ENCODE measurements around the gene SLX9. TPM values are rescaled to one million over a fixed set of nuclear protein-coding genes. Genes with fewer than 3 reads are reported as not detected.

The SLX9 gene
- polyA plus RNA-seq, 1 donor from 2014 or later: 15.4 TPM

DNA sequence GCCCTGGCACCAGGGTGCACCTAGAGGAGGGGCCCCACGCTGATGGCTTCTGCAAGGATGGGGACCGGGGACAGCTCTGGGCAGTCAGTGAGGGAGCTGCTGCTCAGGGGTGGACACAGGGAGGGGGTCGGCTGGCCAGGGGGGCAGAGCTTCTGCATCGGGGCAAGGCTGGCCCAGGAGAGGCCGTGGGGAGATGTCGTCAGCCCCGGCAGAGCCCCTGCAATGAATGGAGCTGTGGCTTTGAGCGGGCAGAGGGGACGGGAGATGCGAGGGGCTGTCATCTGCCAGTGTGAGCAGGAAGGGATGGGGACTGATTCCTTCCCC is 31.8 kb downstream of the SLX9 start:
- no peaks in the 10 kb centered on the region for H3K9me2 ChIP-seq (ENCODE audit: insufficient read depth, low read length)
- no peaks in the 10 kb centered on the region for H4K20me1 ChIP-seq (ENCODE audit: insufficient read depth)
- no peak overlapping the region for H3K4me2 ChIP-seq (ENCODE audit: low read length)
- H3K79me2 ChIP-seq (replicated peaks; ENCODE audit: insufficient read depth, low read length): no peaks in the 10 kb centered on the region
- no peak overlapping the region for H3K4me3 ChIP-seq (ENCODE audit: low read length)
- H3K27me3 ChIP-seq (ENCODE audit: insufficient read depth, low read depth, low read length): no peaks in the 10 kb centered on the region
- no peaks in the 10 kb centered on the region for H3K9me3 ChIP-seq (ENCODE audit: low read length)
- no peak for TF ChIP-seq TAF1 (IDR thresholded peaks at IDR 0.05; ENCODE audit: low read depth)
- no peaks in the 10 kb centered on the region for H3F3A ChIP-seq (ENCODE audit: insufficient read depth, low read length, poor library complexity, severe bottlenecking)
- no peak overlapping the region for H2AFZ ChIP-seq (ENCODE audit: low read depth, low read length)
- no peak overlapping the region for H3K27ac ChIP-seq (ENCODE audit: low read length)
- H3K9ac ChIP-seq (ENCODE audit: low read length): no peak overlapping the region
- no peaks in the 10 kb centered on the region for H3K36me3 ChIP-seq (ENCODE audit: insufficient read depth, low read length)

DNA sequence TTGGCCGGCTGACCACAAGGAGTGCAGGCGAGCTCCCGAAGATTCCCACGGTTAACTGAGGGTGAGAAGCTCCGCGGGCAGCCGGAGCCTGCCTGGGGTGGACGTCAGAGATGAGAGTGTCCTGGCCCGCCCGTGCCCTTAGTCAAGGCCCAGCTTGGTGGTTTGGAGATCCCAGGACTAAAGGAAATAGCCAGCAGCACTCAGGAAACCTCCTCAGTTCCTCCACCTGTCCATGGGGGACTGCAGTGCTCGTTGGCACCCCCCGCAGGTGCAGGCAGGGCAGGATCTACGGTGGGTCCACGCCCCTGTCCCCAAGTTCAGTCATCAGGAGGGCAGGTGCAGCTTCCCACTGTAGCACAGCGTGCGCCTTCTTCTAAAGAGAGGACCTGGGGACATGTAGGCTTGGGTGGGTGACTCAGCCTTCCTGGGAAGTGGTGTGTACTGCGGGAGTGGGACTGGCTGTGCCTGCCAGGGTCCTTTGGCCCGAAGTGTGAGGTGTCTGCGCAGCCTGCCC is 32.5 kb downstream of the SLX9 start:
- Histone ChIP-seq H3K36me3 (ENCODE audit: insufficient read depth, low read length) (no peaks in the 10 kb centered on the region), H2AFZ (ENCODE audit: low read depth, low read length) (no peak overlapping the region), H3K9me2 (ENCODE audit: insufficient read depth, low read length) (no peaks in the 10 kb centered on the region), H3F3A (ENCODE audit: insufficient read depth, low read length, poor library complexity, severe bottlenecking) (no peaks in the 10 kb centered on the region), H3K9me3 (ENCODE audit: low read length) (no peaks in the 10 kb centered on the region), H3K27ac (ENCODE audit: low read length) (no peak overlapping the region), H3K79me2 (replicated peaks; ENCODE audit: insufficient read depth, low read length) (no peaks in the 10 kb centered on the region), H3K4me3 (ENCODE audit: low read length) (no peak overlapping the region), H3K4me2 (ENCODE audit: low read length) (no peak overlapping the region), H3K27me3 (ENCODE audit: insufficient read depth, low read depth, low read length) (no peaks in the 10 kb centered on the region), H4K20me1 (ENCODE audit: insufficient read depth) (no peaks in the 10 kb centered on the region), H3K9ac (ENCODE audit: low read length) (no peak overlapping the region)
- TF ChIP-seq, protein P1, sequence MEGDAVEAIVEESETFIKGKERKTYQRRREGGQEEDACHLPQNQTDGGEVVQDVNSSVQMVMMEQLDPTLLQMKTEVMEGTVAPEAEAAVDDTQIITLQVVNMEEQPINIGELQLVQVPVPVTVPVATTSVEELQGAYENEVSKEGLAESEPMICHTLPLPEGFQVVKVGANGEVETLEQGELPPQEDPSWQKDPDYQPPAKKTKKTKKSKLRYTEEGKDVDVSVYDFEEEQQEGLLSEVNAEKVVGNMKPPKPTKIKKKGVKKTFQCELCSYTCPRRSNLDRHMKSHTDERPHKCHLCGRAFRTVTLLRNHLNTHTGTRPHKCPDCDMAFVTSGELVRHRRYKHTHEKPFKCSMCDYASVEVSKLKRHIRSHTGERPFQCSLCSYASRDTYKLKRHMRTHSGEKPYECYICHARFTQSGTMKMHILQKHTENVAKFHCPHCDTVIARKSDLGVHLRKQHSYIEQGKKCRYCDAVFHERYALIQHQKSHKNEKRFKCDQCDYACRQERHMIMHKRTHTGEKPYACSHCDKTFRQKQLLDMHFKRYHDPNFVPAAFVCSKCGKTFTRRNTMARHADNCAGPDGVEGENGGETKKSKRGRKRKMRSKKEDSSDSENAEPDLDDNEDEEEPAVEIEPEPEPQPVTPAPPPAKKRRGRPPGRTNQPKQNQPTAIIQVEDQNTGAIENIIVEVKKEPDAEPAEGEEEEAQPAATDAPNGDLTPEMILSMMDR (IDR thresholded peaks at IDR 0.05; ENCODE audit: poor library complexity, severe bottlenecking): no peak
- TF ChIP-seq EZH2 (IDR thresholded peaks at IDR 0.05; ENCODE audit: borderline replicate concordance, insufficient read depth, low read length, poor library complexity, severe bottlenecking): no peak
- no peak for TF ChIP-seq RAD21 (conservative IDR thresholded peaks at IDR 0.05)
- no peak for TF ChIP-seq MXI1 (conservative IDR thresholded peaks at IDR 0.05; ENCODE audit: poor library complexity, severe bottlenecking)
- TF ChIP-seq SMC3 (conservative IDR thresholded peaks at IDR 0.05; ENCODE audit: poor library complexity): no peak
- no peak for TF ChIP-seq EP300 (conservative IDR thresholded peaks at IDR 0.05; ENCODE audit: poor library complexity, severe bottlenecking)

DNA sequence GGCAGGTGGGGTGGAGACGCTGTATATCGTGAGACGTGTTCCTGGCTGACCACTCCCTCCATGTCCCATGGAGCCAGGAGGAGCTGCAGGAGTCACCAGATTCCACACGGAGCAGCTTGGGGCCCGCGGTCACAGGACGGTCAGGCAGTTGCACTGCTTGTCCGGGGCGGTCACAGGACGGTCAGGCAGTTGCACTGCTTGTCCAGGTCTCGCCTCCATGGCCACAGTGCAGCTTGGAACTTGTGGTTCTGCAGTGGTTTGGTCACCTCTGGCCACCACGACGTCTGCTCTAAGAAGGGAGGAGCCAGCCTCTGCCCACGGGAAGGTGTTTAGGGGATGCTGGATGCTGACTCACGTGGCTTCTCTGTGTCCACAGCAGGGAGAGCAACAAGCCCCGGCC is 33.0 kb downstream of the SLX9 start:
- H3K36me3 ChIP-seq (ENCODE audit: insufficient read depth, low read length): no peaks in the 10 kb centered on the region
- H3K79me2 ChIP-seq (replicated peaks; ENCODE audit: insufficient read depth, low read length): no peaks in the 10 kb centered on the region
- no peaks in the 10 kb centered on the region for H4K20me1 ChIP-seq (ENCODE audit: insufficient read depth)
- H2AFZ ChIP-seq (ENCODE audit: low read depth, low read length): no peak overlapping the region
- TF ChIP-seq, protein P2, sequence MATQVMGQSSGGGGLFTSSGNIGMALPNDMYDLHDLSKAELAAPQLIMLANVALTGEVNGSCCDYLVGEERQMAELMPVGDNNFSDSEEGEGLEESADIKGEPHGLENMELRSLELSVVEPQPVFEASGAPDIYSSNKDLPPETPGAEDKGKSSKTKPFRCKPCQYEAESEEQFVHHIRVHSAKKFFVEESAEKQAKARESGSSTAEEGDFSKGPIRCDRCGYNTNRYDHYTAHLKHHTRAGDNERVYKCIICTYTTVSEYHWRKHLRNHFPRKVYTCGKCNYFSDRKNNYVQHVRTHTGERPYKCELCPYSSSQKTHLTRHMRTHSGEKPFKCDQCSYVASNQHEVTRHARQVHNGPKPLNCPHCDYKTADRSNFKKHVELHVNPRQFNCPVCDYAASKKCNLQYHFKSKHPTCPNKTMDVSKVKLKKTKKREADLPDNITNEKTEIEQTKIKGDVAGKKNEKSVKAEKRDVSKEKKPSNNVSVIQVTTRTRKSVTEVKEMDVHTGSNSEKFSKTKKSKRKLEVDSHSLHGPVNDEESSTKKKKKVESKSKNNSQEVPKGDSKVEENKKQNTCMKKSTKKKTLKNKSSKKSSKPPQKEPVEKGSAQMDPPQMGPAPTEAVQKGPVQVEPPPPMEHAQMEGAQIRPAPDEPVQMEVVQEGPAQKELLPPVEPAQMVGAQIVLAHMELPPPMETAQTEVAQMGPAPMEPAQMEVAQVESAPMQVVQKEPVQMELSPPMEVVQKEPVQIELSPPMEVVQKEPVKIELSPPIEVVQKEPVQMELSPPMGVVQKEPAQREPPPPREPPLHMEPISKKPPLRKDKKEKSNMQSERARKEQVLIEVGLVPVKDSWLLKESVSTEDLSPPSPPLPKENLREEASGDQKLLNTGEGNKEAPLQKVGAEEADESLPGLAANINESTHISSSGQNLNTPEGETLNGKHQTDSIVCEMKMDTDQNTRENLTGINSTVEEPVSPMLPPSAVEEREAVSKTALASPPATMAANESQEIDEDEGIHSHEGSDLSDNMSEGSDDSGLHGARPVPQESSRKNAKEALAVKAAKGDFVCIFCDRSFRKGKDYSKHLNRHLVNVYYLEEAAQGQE (IDR thresholded peaks at IDR 0.05; ENCODE audit: borderline replicate concordance): no peak
- TF ChIP-seq RAD21 (conservative IDR thresholded peaks at IDR 0.05): no peak
- TF ChIP-seq EP300 (conservative IDR thresholded peaks at IDR 0.05; ENCODE audit: poor library complexity, severe bottlenecking): no peak
- TF ChIP-seq POLR2AphosphoS5 (IDR thresholded peaks at IDR 0.05): no peak
- TF ChIP-seq SMC3 (conservative IDR thresholded peaks at IDR 0.05; ENCODE audit: poor library complexity): no peak
- TF ChIP-seq, protein P1 (IDR thresholded peaks at IDR 0.05; ENCODE audit: poor library complexity, severe bottlenecking): no peak
- TF ChIP-seq MXI1 (conservative IDR thresholded peaks at IDR 0.05; ENCODE audit: poor library complexity, severe bottlenecking): no peak
- TF ChIP-seq TAF1 (IDR thresholded peaks at IDR 0.05; ENCODE audit: low read depth): no peak
- TF ChIP-seq EZH2 (IDR thresholded peaks at IDR 0.05; ENCODE audit: borderline replicate concordance, insufficient read depth, low read length, poor library complexity, severe bottlenecking): no peak
- H3K9ac ChIP-seq (ENCODE audit: low read length): no peak overlapping the region
- no peak overlapping the region for H3K4me3 ChIP-seq (ENCODE audit: low read length)
- H3K27ac ChIP-seq (ENCODE audit: low read length): no peak overlapping the region
- no peaks in the 10 kb centered on the region for H3K27me3 ChIP-seq (ENCODE audit: insufficient read depth, low read depth, low read length)
- H3F3A ChIP-seq (ENCODE audit: insufficient read depth, low read length, poor library complexity, severe bottlenecking): no peaks in the 10 kb centered on the region
- no peak overlapping the region for H3K4me2 ChIP-seq (ENCODE audit: low read length)
- no peaks in the 10 kb centered on the region for H3K9me2 ChIP-seq (ENCODE audit: insufficient read depth, low read length)
- H3K9me3 ChIP-seq (ENCODE audit: low read length): no peaks in the 10 kb centered on the region
